HG03280 (cell line): ENCODE data around the gene LIME1.

ENCODE experiments used
- ATAC-seq: cut with Tn5 transposase; IDR thresholded peaks from one replicate; pipeline ENCODE4 v1.9.1; 2021; ENCODE audit warnings: mild to moderate bottlenecking, moderate library complexity; ENCODE audit not compliant: unreplicated experiment

LIME1 gene

DNA sequence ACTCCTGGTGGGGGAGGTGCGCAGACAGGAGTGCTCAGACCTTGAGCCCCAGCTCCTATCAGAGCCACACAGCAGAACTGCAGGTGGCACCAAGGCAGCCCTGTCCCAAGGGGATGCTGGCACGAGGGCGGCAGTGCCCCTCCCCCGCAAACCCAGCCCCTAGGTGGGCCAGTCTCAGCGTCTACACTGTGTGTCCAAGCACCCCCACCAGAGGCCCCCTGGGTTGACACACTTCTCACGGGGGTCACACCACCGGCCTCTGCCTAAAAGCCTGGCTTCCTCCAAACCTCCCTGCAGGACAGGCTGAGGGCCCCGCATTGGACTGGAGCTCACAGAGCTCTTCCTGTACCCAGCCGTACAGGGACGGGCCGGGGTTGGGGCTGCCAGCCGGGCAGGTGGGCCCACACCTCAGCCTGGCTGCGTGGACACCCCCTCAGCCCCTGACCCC is 11.2 kb downstream of the LIME1 start:
- ATAC-seq, result no peak

- ATAC-seq, result no peak
Measured at GRCh38 chr20:63748070-63748933, 11.8 kb downstream of the LIME1 start.

- no peak for ATAC-seq
Measured at GRCh38 chr20:63748934-63749270, 12.4 kb downstream of the LIME1 start.

DNA sequence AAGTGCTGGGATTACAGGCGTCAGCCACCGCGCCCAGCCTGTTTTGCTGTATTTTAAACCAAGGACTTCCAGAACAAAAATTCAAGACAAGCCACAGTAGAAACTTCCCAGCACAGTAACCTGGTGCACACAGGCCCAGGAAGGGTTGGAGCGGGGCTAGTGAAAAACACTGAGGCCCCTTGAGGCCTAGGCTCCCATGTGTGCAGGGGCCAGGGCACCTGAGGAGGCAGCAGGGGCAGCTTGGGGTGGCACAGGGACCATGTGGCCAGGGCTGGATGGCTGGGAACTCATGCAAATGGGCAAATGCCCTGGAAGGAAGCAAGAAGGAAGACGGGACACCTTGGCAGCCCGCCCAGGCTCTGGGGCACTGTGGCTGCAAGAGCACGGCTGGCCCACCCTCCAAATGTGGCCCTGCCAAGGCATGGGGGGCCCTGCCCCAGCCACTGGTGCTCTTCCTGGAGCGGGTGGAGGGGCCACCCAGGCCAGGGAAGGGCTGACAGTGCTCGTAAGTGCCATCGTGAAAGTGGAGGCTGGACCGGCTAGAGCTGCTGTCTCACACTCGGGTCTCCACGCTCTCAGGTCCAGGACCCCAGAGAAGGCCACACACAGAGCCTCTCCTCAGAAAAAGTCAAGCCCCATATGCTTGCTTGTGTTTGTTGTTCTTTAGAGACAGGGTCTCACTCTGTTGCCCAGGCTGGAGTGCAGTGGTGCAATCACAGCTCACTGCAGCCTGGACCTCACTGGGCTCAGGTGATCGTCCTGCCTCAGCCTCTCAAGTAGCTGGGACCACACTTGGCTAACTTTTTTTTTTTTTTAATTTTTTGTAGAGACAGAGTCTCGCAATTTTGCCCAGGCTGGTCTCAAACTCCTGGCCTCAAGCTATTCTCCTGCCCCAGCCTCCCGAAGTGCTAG is 13.4 kb downstream of the LIME1 start:
- no peak for ATAC-seq

GRCh38 chr20:63750807-63751470 is 14.5 kb downstream of the LIME1 start:
- no peak for ATAC-seq

- no peak for ATAC-seq
Measured at GRCh38 chr20:63751471-63752271, 15.2 kb downstream of the LIME1 start.

DNA sequence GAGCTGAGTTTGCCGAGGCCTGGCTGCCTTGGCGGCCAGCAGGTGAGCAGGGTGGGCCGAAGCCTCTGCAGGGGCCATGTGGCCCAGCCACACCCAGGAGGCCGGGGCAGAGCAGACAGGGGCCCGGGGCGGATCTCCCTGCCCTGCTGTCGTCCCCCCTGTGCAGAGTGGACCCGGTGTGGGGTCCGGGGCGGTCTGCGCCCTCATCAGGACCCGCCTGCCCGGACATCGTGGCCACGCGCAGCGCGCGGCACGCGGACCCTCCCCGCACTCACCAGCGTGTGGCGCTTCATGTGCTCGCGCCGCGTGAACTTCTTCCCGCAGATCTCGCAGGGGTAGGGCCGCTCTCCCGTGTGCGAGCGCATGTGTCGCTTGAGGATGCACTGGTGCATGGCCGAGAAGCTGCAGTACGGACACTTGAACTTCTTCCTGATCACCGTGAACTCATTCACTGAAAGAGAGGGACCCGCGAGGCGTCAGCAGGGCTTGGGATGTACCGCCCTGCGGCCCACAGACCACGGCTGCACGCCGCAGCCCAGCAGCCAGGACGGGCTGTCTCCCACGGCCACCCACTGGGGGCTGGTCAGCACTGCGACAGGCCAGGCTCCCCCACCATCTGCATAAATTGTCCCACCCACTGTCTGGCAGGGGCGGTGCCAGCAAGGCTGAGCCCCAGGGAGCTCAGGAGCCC is 16.1 kb downstream of the LIME1 start:
- ATAC-seq, result no peak

GRCh38 chr20:63753381-63753780 is 16.9 kb downstream of the LIME1 start:
- ATAC-seq, result no peak

DNA sequence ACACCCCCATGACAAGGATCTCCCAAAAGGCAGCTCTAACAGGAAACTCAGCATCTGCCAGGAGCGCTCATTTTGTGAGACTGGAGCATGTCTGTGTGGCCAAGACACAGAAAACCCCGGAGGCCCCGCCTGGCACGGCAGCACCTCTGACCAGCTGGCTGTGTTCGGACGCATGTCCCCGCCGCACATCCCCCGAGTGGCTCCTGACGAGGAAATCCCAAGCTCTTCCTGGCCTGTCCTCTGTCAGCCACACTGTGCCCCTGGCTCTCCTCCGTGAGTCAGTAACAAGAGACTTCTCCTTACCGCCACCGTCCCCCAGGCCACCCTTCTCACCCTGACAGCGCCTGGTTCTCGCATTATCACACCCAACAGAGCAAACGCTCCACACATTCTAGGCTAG is 17.5 kb downstream of the LIME1 start:
- ATAC-seq, result no peak

GRCh38 chr20:63755933-63756647 is 19.6 kb downstream of the LIME1 start:
- ATAC-seq, result no peak

GRCh38 chr20:63756648-63756991 is 20.2 kb downstream of the LIME1 start:
- no peak for ATAC-seq

DNA sequence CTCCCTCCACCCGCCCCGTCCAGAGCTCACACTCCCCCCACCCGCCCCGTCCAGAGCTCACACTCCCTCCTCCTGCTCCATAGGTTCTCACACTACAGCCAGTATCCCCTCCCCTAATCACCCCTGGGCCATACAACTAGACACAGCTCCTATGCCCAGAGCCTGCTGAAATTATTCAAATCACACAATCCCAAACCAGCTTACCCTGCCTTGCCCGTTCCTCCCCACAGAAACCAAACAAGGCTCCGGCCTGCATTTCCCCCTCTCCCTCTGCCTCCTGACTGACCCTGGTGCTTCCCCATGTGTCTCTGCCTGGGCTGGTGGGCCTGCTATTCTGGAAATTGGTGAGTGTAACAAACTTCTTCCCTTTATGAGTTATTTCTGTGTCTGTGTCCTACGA is 21.7 kb downstream of the LIME1 start:
- no peak for ATAC-seq

DNA sequence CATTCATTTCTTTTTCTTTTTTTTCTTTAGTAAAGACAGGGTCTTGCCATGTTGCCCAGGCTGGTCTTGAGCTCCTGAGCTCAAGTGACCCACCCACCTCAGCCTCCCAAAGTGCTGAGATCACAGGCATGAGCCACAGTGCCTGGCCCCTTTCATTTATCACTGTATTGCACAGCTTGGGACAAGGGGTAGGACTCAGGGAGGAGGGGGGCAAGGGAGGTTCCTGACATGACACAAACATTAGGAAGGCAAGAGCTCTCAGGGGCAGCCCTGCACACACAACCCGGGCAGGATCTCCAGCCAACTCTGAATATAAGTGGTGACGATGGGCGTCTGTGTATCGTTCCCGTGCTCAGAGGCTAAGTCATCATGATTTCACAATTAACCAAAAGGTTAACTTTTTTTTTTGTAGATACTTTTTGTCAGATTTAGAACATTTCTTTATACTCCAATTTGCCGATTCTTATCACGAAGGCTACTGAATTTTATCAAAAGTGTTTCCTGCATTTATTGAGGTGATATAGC is 23.0 kb downstream of the LIME1 start:
- no peak for ATAC-seq

- no peak for ATAC-seq
Measured at GRCh38 chr20:63765082-63765873, 28.8 kb downstream of the LIME1 start.

DNA sequence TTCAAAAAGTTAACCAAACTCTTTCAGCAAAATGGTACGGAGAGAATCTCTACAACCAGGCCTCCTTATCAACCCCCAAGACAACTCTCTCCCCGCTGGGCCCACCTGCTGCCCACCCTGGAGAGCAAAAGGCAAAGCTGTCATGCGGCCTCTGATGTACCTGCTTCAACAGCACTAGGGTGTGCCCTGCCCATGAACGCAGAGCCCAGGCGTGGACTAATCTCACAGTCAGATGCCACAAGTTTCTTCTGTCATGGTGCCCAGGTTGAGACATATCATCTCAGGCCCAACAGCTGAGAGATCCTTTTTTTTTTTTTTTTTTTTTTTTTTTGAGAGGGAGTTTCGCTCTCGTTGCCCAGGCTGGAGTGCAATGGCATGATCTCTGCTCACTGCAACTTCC is 29.4 kb downstream of the LIME1 start:
- ATAC-seq, result no peak

DNA sequence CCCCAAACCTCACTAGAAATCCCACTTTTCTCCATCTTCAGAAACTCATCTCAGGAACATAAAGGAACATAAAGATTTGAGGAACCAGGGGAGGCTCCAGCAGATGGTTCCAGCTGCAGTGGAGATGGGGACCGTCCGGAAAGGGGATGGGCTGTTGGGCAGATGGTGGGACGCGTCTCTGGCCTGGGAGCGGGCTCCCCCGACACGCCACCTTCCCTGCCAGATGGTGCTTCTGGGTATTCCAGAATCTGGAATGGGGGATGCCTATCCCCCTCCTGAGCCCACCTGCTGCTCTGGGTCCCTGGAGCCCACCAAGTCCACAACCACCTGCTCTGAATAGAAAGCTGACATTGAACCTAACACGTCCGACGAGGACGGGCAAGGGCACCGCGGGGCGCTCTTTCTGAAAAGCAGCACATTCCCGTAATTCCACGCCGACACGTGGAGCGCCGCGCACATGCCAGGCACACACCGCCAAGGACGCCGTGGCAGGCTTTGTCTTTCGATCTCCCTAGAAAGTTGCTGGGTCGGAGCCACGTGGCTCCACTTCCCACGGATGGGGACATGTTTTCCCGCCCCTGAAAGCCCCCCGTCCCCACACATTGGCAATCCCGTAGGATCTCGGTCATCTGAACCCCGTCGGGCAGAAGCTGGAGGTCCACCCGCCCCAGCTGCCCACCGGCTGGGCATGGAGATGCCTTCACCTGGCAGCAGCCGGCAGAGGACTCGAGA is 30.4 kb downstream of the LIME1 start:
- no peak for ATAC-seq

DNA sequence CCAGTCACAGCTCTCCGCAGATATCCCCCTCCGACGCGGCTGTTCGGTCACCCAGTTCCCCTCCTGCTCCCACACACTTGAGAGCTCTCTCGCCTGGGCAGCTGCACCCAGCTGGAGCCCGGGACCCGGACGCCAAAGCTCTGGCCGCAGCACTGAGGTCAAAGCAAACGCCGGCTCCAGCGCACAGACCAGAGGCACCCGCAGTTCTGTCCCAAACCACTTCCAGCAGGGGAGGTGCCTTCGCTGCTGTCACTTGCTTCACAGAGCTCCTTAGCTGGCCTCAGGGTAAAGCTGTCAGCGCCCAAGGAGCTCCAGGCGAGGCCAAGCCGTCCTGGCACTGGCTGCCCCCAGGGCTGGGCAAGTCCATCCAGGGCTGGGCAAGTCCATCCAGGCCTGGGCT is 31.0 kb downstream of the LIME1 start:
- no peak for ATAC-seq

GRCh38 chr20:63767886-63768285 is 31.4 kb downstream of the LIME1 start:
- ATAC-seq, result no peak
